HEK293 (cell line): ENCODE data around the gene TMEM150A.

Source experiments
- HOXC10 ChIP-seq: sonication (generic); formaldehyde crosslinking; IDR thresholded peaks from 2 replicates; pipeline ENCODE4 v1.8.1; 2023; ENCODE audit warnings: mild to moderate bottlenecking, missing genetic modification reagents
- KLF16 ChIP-seq: fragments of 450-650 bp; formaldehyde crosslinking; IDR thresholded peaks from 2 replicates; pipeline ENCODE4 v1.5.1; 2017; ENCODE audit warnings: missing biosample characterization, missing genetic modification characterization
- MEIS1 ChIP-seq: sonication (generic); formaldehyde crosslinking; IDR thresholded peaks from 2 replicates; pipeline ENCODE4 v1.8.1; 2022; ENCODE audit warnings: missing genetic modification reagents, mild to moderate bottlenecking, borderline replicate concordance
- MZF1 ChIP-seq: fragments of 450-650 bp; formaldehyde crosslinking; IDR thresholded peaks from 2 replicates; pipeline ENCODE4 v1.5.1; 2017; ENCODE audit warnings: missing biosample characterization, missing genetic modification characterization, borderline replicate concordance
- PRDM1 ChIP-seq: fragments of 450-650 bp; formaldehyde crosslinking; IDR thresholded peaks from 2 replicates; pipeline ENCODE4; 2016; ENCODE audit warnings: missing biosample characterization, missing genetic modification characterization
- SCRT2 ChIP-seq: fragments of 450-650 bp; formaldehyde crosslinking; IDR thresholded peaks from 2 replicates; pipeline ENCODE4 v1.5.1; 2016; ENCODE audit warnings: missing biosample characterization, missing genetic modification characterization
- SETDB1 ChIP-seq: IDR thresholded peaks from one replicate; pipeline ENCODE4 v1.6.1; 2017; ENCODE audit warnings: mild to moderate bottlenecking, low read length, moderate library complexity, mixed read lengths; ENCODE audit not compliant: insufficient read length
- ZFP3 ChIP-seq: fragments of 450-650 bp; formaldehyde crosslinking; IDR thresholded peaks from 2 replicates; pipeline ENCODE4 v1.5.1; 2016; ENCODE audit warnings: low read depth, missing biosample characterization, missing genetic modification characterization
- ZNF112 ChIP-seq: fragments of 450-650 bp; formaldehyde crosslinking; IDR thresholded peaks from 2 replicates; pipeline ENCODE4 v1.5.0; 2017; ENCODE audit warnings: missing biosample characterization, missing genetic modification characterization
- ZNF211 ChIP-seq: fragments of 450-650 bp; formaldehyde crosslinking; IDR thresholded peaks from 2 replicates; pipeline ENCODE4 v1.5.1; 2016; ENCODE audit warnings: low read depth, missing biosample characterization, missing genetic modification characterization
- ZNF214 ChIP-seq: fragments of 450-650 bp; formaldehyde crosslinking; IDR thresholded peaks from 2 replicates; pipeline ENCODE4 v1.5.1; 2017; ENCODE audit warnings: missing biosample characterization, mild to moderate bottlenecking, missing genetic modification characterization, borderline replicate concordance
- ZNF311 ChIP-seq: fragments of 450-650 bp; formaldehyde crosslinking; IDR thresholded peaks from 2 replicates; pipeline ENCODE4 v1.5.1; 2017; ENCODE audit warnings: missing biosample characterization, missing genetic modification characterization, borderline replicate concordance
- ZNF426 ChIP-seq: fragments of 450-650 bp; formaldehyde crosslinking; IDR thresholded peaks from 2 replicates; pipeline ENCODE4 v1.5.1; 2017; ENCODE audit warnings: missing biosample characterization, missing genetic modification characterization, mild to moderate bottlenecking, inconsistent platforms, moderate library complexity
- ZNF558 ChIP-seq: fragments of 450-650 bp; formaldehyde crosslinking; IDR thresholded peaks from 2 replicates; pipeline ENCODE4 v1.5.1; 2016; ENCODE audit warnings: missing biosample characterization, missing genetic modification characterization
- ZNF560 ChIP-seq: fragments of 450-650 bp; formaldehyde crosslinking; IDR thresholded peaks from 2 replicates; pipeline ENCODE4 v1.5.1; 2017; ENCODE audit warnings: missing biosample characterization, missing genetic modification characterization, borderline replicate concordance
- ZNF596 ChIP-seq: fragments of 450-650 bp; IDR thresholded peaks from 2 replicates; pipeline ENCODE4 v1.5.0; 2018; ENCODE audit warnings: missing biosample characterization, mild to moderate bottlenecking, missing genetic modification characterization, moderate library complexity
- ZNF624 ChIP-seq: fragments of 450-650 bp; formaldehyde crosslinking; IDR thresholded peaks from 2 replicates; pipeline ENCODE4 v1.5.1; 2017; ENCODE audit warnings: missing biosample characterization, missing genetic modification characterization
- ZNF664 ChIP-seq: fragments of 450-650 bp; formaldehyde crosslinking; IDR thresholded peaks from 2 replicates; pipeline ENCODE4 v1.5.1; 2016; ENCODE audit warnings: missing biosample characterization, missing genetic modification characterization
- ZNF677 ChIP-seq: fragments of 450-650 bp; IDR thresholded peaks from 2 replicates; pipeline ENCODE4 v1.5.0; 2018; ENCODE audit warnings: missing biosample characterization, mild to moderate bottlenecking, missing genetic modification characterization, moderate library complexity
- ZNF701 ChIP-seq: fragments of 450-650 bp; formaldehyde crosslinking; IDR thresholded peaks from 2 replicates; pipeline ENCODE4 v1.5.1; 2016; ENCODE audit warnings: missing biosample characterization, missing genetic modification characterization
- ZSCAN30 ChIP-seq: fragments of 450-650 bp; IDR thresholded peaks from 2 replicates; pipeline ENCODE4 v1.5.1; 2018; ENCODE audit warnings: missing biosample characterization, mild to moderate bottlenecking, missing genetic modification characterization, moderate library complexity
- ZXDB ChIP-seq: fragments of 450-650 bp; formaldehyde crosslinking; IDR thresholded peaks from 2 replicates; pipeline ENCODE4 v1.5.1; 2016; ENCODE audit warnings: missing biosample characterization, missing genetic modification characterization
- TF ChIP-seq, protein P1 (sequence below): fragments of 450-650 bp; formaldehyde crosslinking; IDR thresholded peaks from 2 replicates; pipeline ENCODE4 v1.5.1; 2016; ENCODE audit warnings: missing biosample characterization, missing genetic modification characterization
- TF ChIP-seq, protein P2 (sequence below): fragments of 450-650 bp; formaldehyde crosslinking; IDR thresholded peaks from 2 replicates; pipeline ENCODE4 v1.5.1; 2016; ENCODE audit warnings: missing biosample characterization, missing genetic modification characterization
- TF ChIP-seq, protein P3 (sequence below): fragments of 450-650 bp; formaldehyde crosslinking; IDR thresholded peaks from 2 replicates; pipeline ENCODE4 v1.5.1; 2016; ENCODE audit warnings: missing biosample characterization, missing genetic modification characterization
- TF ChIP-seq, protein P4 (sequence below): fragments of 450-650 bp; formaldehyde crosslinking; IDR thresholded peaks from 2 replicates; pipeline ENCODE4 v1.5.1; 2016; ENCODE audit warnings: missing biosample characterization, missing genetic modification characterization

Gene TMEM150A

DNA sequence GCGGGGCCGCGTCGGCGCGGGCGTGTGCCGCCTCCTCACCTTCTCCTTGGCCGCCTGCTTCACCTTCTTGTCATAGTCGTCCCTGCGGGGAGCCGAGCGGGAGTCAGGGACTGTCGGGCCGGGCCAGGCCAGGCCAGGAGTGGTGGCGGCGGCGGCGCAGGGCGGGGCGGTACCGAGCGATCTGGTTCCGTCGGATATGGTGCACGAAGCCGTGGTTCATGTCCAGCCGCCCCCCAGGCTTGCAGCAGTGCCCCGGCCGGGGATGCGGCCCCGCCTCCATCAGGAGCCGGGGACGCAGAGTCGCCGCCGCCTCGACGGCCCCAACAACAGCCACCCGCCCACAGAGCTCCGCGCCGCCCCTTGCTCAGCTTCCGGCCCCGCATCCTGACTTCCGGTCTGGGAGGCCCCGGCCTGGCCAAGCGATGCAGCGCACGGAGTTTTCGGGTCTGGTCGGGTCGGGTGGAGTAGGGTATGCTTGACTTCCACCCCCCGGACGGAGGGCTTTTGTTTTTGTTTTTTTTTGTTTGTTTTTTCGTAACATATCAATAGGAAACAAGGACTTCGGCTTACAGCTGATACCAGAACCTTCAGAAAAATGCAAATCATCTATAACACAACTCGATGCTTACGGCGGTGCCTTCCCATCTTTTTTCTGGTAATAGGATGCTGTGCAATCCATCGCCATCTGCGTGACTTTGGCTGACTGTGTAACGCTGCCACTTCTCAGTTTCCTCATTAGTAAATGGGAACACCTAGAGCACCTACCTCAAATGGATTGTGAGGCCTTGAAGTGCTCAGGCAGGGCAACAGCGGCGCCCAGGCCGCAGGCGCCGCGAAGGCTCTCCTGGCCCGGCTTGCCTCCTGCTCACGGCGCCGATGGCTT is 9.4 kb upstream of the TMEM150A start, which contains the start of gene C2orf68 (continued):
- TF ChIP-seq, protein P1, sequence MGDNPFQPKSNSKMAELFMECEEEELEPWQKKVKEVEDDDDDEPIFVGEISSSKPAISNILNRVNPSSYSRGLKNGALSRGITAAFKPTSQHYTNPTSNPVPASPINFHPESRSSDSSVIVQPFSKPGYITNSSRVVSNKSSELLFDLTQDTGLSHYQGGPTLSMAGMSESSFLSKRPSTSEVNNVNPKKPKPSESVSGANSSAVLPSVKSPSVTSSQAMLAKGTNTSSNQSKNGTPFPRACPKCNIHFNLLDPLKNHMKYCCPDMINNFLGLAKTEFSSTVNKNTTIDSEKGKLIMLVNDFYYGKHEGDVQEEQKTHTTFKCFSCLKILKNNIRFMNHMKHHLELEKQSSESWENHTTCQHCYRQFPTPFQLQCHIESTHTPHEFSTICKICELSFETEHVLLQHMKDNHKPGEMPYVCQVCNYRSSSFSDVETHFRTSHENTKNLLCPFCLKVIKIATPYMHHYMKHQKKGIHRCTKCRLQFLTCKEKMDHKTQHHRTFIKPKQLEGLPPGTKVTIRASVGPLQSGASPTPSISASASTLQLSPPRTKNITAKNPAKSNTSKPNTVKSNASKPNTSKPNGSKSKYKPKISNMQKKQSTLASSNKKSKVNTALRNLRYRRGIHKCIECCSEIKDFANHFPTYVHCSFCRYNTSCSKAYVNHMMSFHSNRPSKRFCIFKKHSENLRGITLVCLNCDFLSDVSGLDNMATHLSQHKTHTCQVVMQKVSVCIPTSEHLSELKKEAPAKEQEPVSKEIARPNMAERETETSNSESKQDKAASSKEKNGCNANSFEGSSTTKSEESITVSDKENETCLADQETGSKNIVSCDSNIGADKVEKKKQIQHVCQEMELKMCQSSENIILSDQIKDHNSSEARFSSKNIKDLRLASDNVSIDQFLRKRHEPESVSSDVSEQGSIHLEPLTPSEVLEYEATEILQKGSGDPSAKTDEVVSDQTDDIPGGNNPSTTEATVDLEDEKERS (tag by site-specific recombination) = no peak
- TF ChIP-seq ZNF560 (tag by site-specific recombination) (no peak), ZNF664 (no peak), ZSCAN30 (0 out of 2 replicates have a peak, but pooled peaks have one; percentile 21), ZXDB (tag by site-specific recombination) (peak; percentile 87; the same call in 1 of the 2 replicates), ZNF426 (no peak), ZNF701 (no peak), HOXC10 (CRISPR knock-in tag) (no peak), ZNF311 (tag by site-specific recombination) (no peak), KLF16 (peak; percentile 44; the same call in 1 of the 2 replicates), MZF1 (tag by site-specific recombination) (no peak), ZNF596 (tag by site-specific recombination) (no peak), ZNF624 (tag by site-specific recombination) (no peak), ZNF112 (tag by site-specific recombination) (no peak), SETDB1 (no peak), MEIS1 (CRISPR knock-in tag) (no peak), ZNF211 (tag by site-specific recombination) (no peak), ZNF214 (tag by site-specific recombination) (no peak), ZNF677 (no peak), PRDM1 (no peak), ZFP3 (tag by site-specific recombination) (no peak), ZNF558 (tag by site-specific recombination) (no peak), SCRT2 (no peak)
- TF ChIP-seq, protein P2, sequence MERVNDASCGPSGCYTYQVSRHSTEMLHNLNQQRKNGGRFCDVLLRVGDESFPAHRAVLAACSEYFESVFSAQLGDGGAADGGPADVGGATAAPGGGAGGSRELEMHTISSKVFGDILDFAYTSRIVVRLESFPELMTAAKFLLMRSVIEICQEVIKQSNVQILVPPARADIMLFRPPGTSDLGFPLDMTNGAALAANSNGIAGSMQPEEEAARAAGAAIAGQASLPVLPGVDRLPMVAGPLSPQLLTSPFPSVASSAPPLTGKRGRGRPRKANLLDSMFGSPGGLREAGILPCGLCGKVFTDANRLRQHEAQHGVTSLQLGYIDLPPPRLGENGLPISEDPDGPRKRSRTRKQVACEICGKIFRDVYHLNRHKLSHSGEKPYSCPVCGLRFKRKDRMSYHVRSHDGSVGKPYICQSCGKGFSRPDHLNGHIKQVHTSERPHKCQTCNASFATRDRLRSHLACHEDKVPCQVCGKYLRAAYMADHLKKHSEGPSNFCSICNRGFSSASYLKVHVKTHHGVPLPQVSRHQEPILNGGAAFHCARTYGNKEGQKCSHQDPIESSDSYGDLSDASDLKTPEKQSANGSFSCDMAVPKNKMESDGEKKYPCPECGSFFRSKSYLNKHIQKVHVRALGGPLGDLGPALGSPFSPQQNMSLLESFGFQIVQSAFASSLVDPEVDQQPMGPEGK (tag by site-specific recombination) = peak; percentile 77
- TF ChIP-seq, protein P3, sequence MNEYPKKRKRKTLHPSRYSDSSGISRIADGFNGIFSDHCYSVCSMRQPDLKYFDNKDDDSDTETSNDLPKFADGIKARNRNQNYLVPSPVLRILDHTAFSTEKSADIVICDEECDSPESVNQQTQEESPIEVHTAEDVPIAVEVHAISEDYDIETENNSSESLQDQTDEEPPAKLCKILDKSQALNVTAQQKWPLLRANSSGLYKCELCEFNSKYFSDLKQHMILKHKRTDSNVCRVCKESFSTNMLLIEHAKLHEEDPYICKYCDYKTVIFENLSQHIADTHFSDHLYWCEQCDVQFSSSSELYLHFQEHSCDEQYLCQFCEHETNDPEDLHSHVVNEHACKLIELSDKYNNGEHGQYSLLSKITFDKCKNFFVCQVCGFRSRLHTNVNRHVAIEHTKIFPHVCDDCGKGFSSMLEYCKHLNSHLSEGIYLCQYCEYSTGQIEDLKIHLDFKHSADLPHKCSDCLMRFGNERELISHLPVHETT = peak; percentile 20; the same call in 1 of the 2 replicates
- TF ChIP-seq, protein P4, sequence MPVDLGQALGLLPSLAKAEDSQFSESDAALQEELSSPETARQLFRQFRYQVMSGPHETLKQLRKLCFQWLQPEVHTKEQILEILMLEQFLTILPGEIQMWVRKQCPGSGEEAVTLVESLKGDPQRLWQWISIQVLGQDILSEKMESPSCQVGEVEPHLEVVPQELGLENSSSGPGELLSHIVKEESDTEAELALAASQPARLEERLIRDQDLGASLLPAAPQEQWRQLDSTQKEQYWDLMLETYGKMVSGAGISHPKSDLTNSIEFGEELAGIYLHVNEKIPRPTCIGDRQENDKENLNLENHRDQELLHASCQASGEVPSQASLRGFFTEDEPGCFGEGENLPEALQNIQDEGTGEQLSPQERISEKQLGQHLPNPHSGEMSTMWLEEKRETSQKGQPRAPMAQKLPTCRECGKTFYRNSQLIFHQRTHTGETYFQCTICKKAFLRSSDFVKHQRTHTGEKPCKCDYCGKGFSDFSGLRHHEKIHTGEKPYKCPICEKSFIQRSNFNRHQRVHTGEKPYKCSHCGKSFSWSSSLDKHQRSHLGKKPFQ (tag by site-specific recombination) = no peak
